Activated naive CD8-positive, alpha-beta T cell treated with anti-CD3 and anti-CD28 coated beads, Interleukin-2, amount 50 U/mL, for 24 hours (primary cell): Measurements from ENCODE around the gene WDR27.

ENCODE experiments used
- ATAC-seq: fragments of 150-1000 bp; cut with Tn5 transposase; one replicate; pipeline ENCODE4 v1.10.0; 2021
- DNase-seq: peaks from one replicate; pipeline ENCODE4 v3.0.0; 2021
- H3K27ac Mint-ChIP-seq: one replicate; pipeline ENCODE4 v1.8.0; 2021; ENCODE audit warnings: mild to moderate bottlenecking, mixed read lengths
- H3K27me3 Mint-ChIP-seq: one replicate; pipeline ENCODE4 v1.8.0; 2021; ENCODE audit warnings: mixed read lengths
- H3K36me3 Mint-ChIP-seq: one replicate; pipeline ENCODE4 v1.8.0; 2021; ENCODE audit warnings: low read depth, mixed read lengths
- H3K4me1 Mint-ChIP-seq: one replicate; pipeline ENCODE4 v1.8.0; 2021; ENCODE audit warnings: mixed read lengths
- H3K4me3 Mint-ChIP-seq: one replicate; pipeline ENCODE4 v1.8.0; 2021; ENCODE audit warnings: mild to moderate bottlenecking, moderate library complexity, mixed read lengths
- H3K9me3 Mint-ChIP-seq: one replicate; pipeline ENCODE4 v1.8.0; 2021; ENCODE audit warnings: mixed read lengths

The WDR27 gene

GRCh38 chr6:169555971-169556617, 145.7 kb downstream of the WDR27 start:
- Mint-ChIP-seq H3K27me3 (peaks cover 24% of the 10 kb centered on the region), H3K27ac (no peak overlapping the region), H3K4me1 (peaks cover 19% of the 10 kb centered on the region), H3K4me3 (no peak overlapping the region), H3K9me3 (peaks cover under 1% of the 10 kb centered on the region), H3K36me3 (peaks cover 22% of the 10 kb centered on the region)
- DNase-seq (no peak), ATAC-seq (no peak)

- peaks cover 16% of the 10 kb centered on the region for H3K9me3 Mint-ChIP-seq
- no peak overlapping the region for H3K4me3 Mint-ChIP-seq
- H3K27ac Mint-ChIP-seq, result no peak overlapping the region
- H3K27me3 Mint-ChIP-seq, result no peaks in the 10 kb centered on the region
- DNase-seq (no peak), ATAC-seq (no peak)
- H3K36me3 Mint-ChIP-seq, result peaks cover 13% of the 10 kb centered on the region
- no peaks in the 10 kb centered on the region for H3K4me1 Mint-ChIP-seq
These were observed 155.8 kb downstream of the WDR27 start for GRCh38 chr6:169545982-169546381.

- no peaks in the 10 kb centered on the region for H3K27me3 Mint-ChIP-seq
- H3K27ac Mint-ChIP-seq, result no peak overlapping the region
- no peak overlapping the region for H3K4me3 Mint-ChIP-seq
- H3K36me3 Mint-ChIP-seq, result peaks cover 11% of the 10 kb centered on the region
- DNase-seq (no peak), ATAC-seq (no peak)
- H3K9me3 Mint-ChIP-seq, result peaks cover 12% of the 10 kb centered on the region
- H3K4me1 Mint-ChIP-seq, result no peaks in the 10 kb centered on the region
These were observed 158.1 kb downstream of the WDR27 start for GRCh38 chr6:169543704-169544103.

- no peaks in the 10 kb centered on the region for H3K27me3 Mint-ChIP-seq
- H3K9me3 Mint-ChIP-seq, result peaks cover 12% of the 10 kb centered on the region
- peaks cover 6% of the 10 kb centered on the region for H3K36me3 Mint-ChIP-seq
- no peak for DNase-seq
- H3K4me1 Mint-ChIP-seq, result no peaks in the 10 kb centered on the region
- no peak overlapping the region for H3K4me3 Mint-ChIP-seq
- H3K27ac Mint-ChIP-seq, result no peak overlapping the region
- no peak for ATAC-seq
These were observed 159.3 kb downstream of the WDR27 start for GRCh38 chr6:169542491-169542890.

- H3K27ac Mint-ChIP-seq, result no peak overlapping the region
- H3K4me3 Mint-ChIP-seq, result no peak overlapping the region
- ATAC-seq, result no peak
- H3K4me1 Mint-ChIP-seq, result no peaks in the 10 kb centered on the region
- no peaks in the 10 kb centered on the region for H3K27me3 Mint-ChIP-seq
- no peak for DNase-seq
- peaks cover 19% of the 10 kb centered on the region for H3K9me3 Mint-ChIP-seq
- H3K36me3 Mint-ChIP-seq, result peaks cover 19% of the 10 kb centered on the region
These were observed 162.5 kb downstream of the WDR27 start for GRCh38 chr6:169539176-169539897.

- ATAC-seq (no peak), DNase-seq (no peak)
- Mint-ChIP-seq H3K4me3 (no peak overlapping the region), H3K27me3 (no peaks in the 10 kb centered on the region), H3K4me1 (no peaks in the 10 kb centered on the region), H3K27ac (no peak overlapping the region), H3K36me3 (peaks cover 25% of the 10 kb centered on the region), H3K9me3 (peaks cover 34% of the 10 kb centered on the region)
These were observed 165.2 kb downstream of the WDR27 start for GRCh38 chr6:169536446-169537170.

GRCh38 chr6:169534039-169534421, 167.8 kb downstream of the WDR27 start:
- Mint-ChIP-seq H3K27me3 (no peaks in the 10 kb centered on the region), H3K4me3 (no peak overlapping the region), H3K36me3 (peaks cover 25% of the 10 kb centered on the region), H3K27ac (no peak overlapping the region), H3K9me3 (peaks cover 34% of the 10 kb centered on the region), H3K4me1 (peaks cover 16% of the 10 kb centered on the region)
- DNase-seq, result no peak
- no peak for ATAC-seq

- Mint-ChIP-seq H3K27ac (no peak overlapping the region), H3K9me3 (peaks cover 34% of the 10 kb centered on the region), H3K36me3 (peaks cover 25% of the 10 kb centered on the region), H3K27me3 (no peaks in the 10 kb centered on the region), H3K4me3 (no peak overlapping the region), H3K4me1 (peaks cover 16% of the 10 kb centered on the region)
- DNase-seq (no peak), ATAC-seq (no peak)
These were observed 168.4 kb downstream of the WDR27 start for GRCh38 chr6:169533301-169534038.

- Mint-ChIP-seq H3K4me3 (no peak overlapping the region), H3K27ac (peak overlapping the region; percentile 21), H3K9me3 (peaks cover 17% of the 10 kb centered on the region), H3K27me3 (no peaks in the 10 kb centered on the region), H3K4me1 (peaks cover 16% of the 10 kb centered on the region), H3K36me3 (peaks cover 10% of the 10 kb centered on the region)
- ATAC-seq (peak; percentile 83), DNase-seq (no peak)
These were observed 171.1 kb downstream of the WDR27 start for GRCh38 chr6:169530752-169531123.

- DNase-seq (peak; percentile 8), ATAC-seq (peak; percentile 94)
- H3K27me3 Mint-ChIP-seq, result no peaks in the 10 kb centered on the region
- no peak overlapping the region for H3K4me3 Mint-ChIP-seq
- peaks cover 7% of the 10 kb centered on the region for H3K36me3 Mint-ChIP-seq
- H3K4me1 Mint-ChIP-seq, result peaks cover 16% of the 10 kb centered on the region
- H3K9me3 Mint-ChIP-seq, result peaks cover 15% of the 10 kb centered on the region
- peak overlapping the region; percentile 21 for H3K27ac Mint-ChIP-seq
These were observed 171.7 kb downstream of the WDR27 start for GRCh38 chr6:169529931-169530751.

GRCh38 chr6:169528755-169529154, 173.1 kb downstream of the WDR27 start:
- no peak for ATAC-seq
- Mint-ChIP-seq H3K27ac (no peak overlapping the region), H3K4me3 (no peak overlapping the region), H3K4me1 (peaks cover 16% of the 10 kb centered on the region), H3K27me3 (no peaks in the 10 kb centered on the region), H3K9me3 (peaks cover 10% of the 10 kb centered on the region), H3K36me3 (peaks cover 2% of the 10 kb centered on the region)
- DNase-seq, result no peak

GRCh38 chr6:169527306-169527705, 174.5 kb downstream of the WDR27 start:
- H3K4me3 Mint-ChIP-seq, result no peak overlapping the region
- peaks cover 16% of the 10 kb centered on the region for H3K4me1 Mint-ChIP-seq
- H3K27ac Mint-ChIP-seq, result no peak overlapping the region
- no peak for ATAC-seq
- DNase-seq, result no peak
- no peaks in the 10 kb centered on the region for H3K27me3 Mint-ChIP-seq
- H3K36me3 Mint-ChIP-seq, result no peaks in the 10 kb centered on the region
- H3K9me3 Mint-ChIP-seq, result peaks cover 1% of the 10 kb centered on the region

- H3K36me3 Mint-ChIP-seq, result peaks cover 15% of the 10 kb centered on the region
- H3K4me3 Mint-ChIP-seq, result no peak overlapping the region
- no peaks in the 10 kb centered on the region for H3K4me1 Mint-ChIP-seq
- ATAC-seq, result no peak
- H3K9me3 Mint-ChIP-seq, result peaks cover 26% of the 10 kb centered on the region
- H3K27me3 Mint-ChIP-seq, result no peaks in the 10 kb centered on the region
- H3K27ac Mint-ChIP-seq, result no peak overlapping the region
- no peak for DNase-seq
These were observed 180.0 kb downstream of the WDR27 start for GRCh38 chr6:169521825-169522224.

GRCh38 chr6:169520104-169520503, 181.7 kb downstream of the WDR27 start:
- no peak for DNase-seq
- Mint-ChIP-seq H3K36me3 (peaks cover 15% of the 10 kb centered on the region), H3K9me3 (peaks cover 26% of the 10 kb centered on the region), H3K4me1 (no peaks in the 10 kb centered on the region), H3K27ac (no peak overlapping the region), H3K27me3 (no peaks in the 10 kb centered on the region), H3K4me3 (no peak overlapping the region)
- no peak for ATAC-seq
